Glomerular endothelial cell (primary cell): Measurements from ENCODE around the gene GLP1R. TPM values are rescaled to one million over a fixed set of nuclear protein-coding genes. Genes with fewer than 3 reads are reported as not detected.

ENCODE experiments used
- DNase-seq: peaks from one replicate; pipeline ENCODE4 v3.0.0-alpha.2; 2011; ENCODE audit warnings: low read depth, low spot score; ENCODE audit errors: extremely low read depth
- total RNA-seq: library from RNA; depleted of rRNA; stranded (reverse); fragments of >200 nt; gene quantifications from 2 replicates; pipeline ENCODE4 v1.2.3, GENCODE V29; 2015

GLP1R gene
- total RNA-seq, 1 donor from 2014 or later: not detected

DNA sequence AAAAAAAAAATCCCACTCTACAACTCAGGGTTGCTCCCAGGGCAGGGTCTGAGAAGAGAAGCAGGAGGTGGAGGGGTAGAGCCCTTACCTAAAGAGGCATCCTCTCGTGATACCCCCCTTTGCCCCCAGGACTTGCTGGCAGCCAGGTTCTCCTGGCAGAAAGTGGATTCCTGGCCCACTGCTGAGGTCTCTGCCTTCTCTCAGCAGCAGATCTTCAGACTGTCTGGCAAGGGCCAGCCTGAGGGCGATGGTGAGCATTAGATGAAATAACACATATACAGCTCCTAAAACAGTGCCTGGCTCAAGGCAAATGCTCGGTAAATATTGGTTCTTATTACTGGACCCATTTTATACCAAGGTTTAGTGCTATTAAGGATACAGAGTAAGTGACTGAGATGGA, 4.8 kb upstream of the GLP1R start:
- DNase-seq: no peak

GRCh38 chr6:39044181-39044580, 4.4 kb upstream of the GLP1R start:
- DNase-seq: no peak

DNA sequence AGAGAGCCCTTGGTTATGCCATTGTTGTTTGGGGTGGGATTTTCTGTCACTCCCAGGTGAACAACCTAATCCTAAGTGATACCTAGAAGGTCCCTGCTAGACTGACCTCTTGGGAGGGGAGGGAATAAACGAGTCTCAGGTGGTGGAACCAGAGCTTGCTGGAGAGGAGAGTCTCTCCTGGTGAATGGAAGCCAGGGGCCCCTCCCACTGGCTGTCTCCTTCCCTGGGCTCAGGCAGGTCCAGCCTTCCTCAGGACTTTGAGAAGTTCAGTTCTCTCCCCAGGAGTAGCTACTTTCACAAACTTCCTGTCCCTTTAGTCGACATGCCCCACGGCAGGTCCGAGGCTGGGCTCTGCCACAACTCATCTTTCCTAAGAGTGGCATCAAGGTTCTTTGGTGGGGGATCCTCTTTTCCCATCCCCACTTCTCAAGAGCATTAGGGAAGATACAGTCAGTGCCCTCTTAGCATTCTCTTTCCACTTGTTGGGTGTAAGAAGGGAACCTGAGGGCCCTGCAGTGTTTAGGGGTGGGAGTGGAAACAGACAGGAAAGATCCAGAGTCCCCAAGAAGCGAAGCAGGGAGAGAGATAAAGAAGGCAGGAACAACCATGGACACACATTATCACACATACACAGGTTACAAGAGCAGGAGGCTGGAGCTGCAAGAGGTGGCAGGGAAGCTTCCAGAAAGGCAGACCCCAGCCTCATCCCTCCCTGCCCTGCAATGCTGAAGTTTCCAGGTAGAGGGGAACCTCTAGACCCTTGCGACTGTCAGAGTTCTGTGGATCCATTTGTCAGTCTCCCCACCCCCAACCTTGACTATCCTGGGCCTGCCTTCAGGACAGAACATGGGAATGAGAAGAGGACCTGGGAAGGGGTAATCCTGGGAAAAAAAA, 900 bp upstream of the GLP1R start:
- DNase-seq: no peak

DNA sequence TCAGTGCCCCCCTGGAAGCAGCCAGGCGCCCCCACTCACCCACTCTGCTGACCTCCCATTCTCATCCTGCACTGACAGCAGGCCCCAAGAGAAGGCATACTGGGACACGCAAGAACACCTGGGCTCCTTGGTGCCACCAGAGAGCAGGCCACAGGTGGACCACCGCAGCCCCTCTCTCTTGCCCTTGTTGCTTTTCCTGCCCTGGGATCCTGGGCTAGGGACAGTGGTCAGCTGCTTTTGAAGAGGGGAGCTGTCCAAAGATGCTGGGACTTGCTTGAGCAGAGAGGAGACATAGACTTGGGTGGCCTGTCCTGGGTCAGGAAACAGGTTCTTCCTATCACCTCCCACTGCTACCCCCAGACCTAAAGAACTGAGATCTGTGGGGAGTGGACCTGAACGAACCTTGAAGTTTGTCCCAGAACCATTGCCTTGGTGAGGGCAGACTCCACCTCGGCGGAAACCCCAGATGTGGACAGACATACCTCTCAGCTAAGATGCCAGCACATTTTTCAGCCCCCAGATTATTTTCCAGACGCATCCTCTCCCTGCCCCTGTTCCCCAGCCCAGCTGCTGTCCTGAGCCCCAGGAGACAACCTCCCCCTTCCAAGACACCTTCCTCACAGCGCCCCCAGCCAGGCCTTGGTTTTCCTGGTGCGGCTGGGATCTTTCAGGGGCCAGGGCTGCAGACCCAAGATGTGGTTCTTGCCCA, 1.1 kb downstream of the GLP1R start:
- DNase-seq: no peak

- DNase-seq: no peak
These were observed 2.0 kb downstream of the GLP1R start for GRCh38 chr6:39050453-39051112.

- DNase-seq: no peak
These were observed 3.0 kb downstream of the GLP1R start for GRCh38 chr6:39051399-39052122.

GRCh38 chr6:39053016-39053624, 4.5 kb downstream of the GLP1R start:
- DNase-seq: no peak

- DNase-seq: no peak
These were observed 5.4 kb downstream of the GLP1R start for GRCh38 chr6:39053854-39054576.

GRCh38 chr6:39054577-39055142, 6.1 kb downstream of the GLP1R start:
- no peak for DNase-seq

DNA sequence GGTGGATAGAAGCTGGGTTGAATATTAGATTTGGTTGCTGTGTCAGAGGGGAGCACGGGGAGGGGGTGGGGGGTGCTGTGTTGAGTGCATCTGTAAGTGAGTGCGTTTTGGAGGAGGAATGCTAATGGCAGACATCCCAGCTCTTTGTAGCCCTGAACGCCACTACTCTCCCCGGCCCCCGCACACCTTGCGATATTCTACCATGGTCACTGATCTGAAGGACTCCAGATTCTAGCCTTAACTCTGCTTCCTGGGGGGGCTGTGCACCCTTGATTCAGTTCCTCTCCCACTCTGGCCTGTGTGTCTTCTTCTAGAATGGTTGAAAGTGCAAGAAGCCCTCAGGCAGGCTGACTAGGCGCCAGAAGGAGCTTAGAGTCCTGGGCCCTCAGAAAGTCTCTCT, 7.1 kb downstream of the GLP1R start:
- DNase-seq: no peak

- DNase-seq: no peak
These were observed 7.6 kb downstream of the GLP1R start for GRCh38 chr6:39056191-39056590.

- DNase-seq: no peak
These were observed 8.1 kb downstream of the GLP1R start for GRCh38 chr6:39056681-39057080.

DNA sequence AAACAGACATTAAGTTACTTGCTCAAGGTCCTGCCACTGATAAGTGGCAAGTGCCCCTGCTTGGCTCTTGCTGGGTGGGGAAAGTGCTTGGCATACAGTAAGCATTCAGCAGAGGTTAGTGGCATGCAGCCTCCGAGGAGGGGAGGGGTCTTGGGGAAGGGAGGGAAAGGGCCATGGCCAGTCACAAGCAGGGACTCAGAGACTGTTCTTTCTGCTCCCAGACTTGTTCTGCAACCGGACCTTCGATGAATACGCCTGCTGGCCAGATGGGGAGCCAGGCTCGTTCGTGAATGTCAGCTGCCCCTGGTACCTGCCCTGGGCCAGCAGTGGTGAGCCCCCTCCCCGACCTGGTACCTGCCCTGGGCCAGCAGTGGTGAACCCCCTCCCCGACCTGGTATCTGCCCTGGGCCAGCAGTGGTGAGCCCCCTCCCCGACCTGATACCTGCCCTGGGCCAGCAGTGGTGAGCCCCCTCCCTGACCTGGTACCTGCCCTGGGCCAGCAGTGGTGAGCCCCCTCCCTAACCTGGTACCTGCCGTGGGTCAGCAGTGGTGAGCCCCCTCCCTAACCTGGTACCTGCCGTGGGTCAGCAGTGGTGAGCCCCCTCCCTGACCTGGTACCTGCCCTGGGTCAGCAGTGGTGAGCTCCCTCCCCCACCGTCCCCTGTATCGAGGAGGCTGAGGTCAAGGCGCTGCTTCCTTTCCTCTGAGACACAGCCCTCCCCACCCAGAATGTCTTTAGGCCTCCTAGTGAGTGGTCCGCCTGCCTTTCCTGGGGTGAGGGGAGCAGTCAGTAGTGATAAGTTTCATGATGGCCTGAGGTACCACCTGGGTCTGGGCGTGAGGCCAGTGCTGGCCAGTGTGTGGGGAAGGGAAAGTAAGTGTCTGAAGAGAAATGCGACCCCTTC, 8.9 kb downstream of the GLP1R start:
- DNase-seq: no peak

- no peak for DNase-seq
These were observed 10.0 kb downstream of the GLP1R start for GRCh38 chr6:39058471-39059147.

- DNase-seq: no peak
These were observed 11.1 kb downstream of the GLP1R start for GRCh38 chr6:39059496-39060310.

- DNase-seq: no peak
These were observed 12.0 kb downstream of the GLP1R start for GRCh38 chr6:39060467-39061160.
